Mucosa of gallbladder (tissue), 1 donor: ENCODE measurements around the gene MMP8. TPM values are rescaled to one million over a fixed set of nuclear protein-coding genes. Genes with fewer than 3 reads are reported as not detected.
A peak's percentile ranks its signal among the peaks of the same experiment; 100 is the strongest.

Source experiments
- DNase-seq: peaks from one replicate; pipeline ENCODE4 v3.0.0-alpha.2; 2020; ENCODE audit warnings: low spot score
- total RNA-seq: library from RNA; stranded (reverse); gene quantifications from one replicate; pipeline ENCODE4 v1.2.1, GENCODE V29; 2021
- donor health status: DM: no; HTN: no; CAD: no.

MMP8 gene
- total RNA-seq, 1 donor from 2014 or later = not detected

GRCh38 chr11:102719620-102720277 lies 5.0 kb downstream of the MMP8 start:
- DNase-seq = no peak

GRCh38 chr11:102717280-102717679 lies 7.5 kb downstream of the MMP8 start:
- no peak for DNase-seq

DNA sequence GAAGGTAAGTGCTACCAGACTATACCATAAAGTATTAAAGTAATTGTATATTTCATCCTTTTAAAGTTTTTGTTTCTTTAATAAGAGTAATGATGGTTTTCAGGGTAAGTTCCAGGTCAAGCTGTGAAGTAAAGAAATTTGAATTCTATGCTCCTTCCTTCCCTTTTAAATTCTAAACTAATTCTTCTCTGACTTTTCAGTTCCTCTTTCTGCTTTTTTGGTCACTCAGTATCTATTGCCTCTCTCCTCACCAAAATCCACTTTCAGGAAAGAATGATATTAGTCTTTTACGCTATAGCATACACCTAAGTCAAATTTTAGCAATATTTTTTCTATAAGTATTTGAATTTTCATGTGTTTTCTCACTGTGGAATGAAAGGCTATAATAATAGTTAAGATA lies 8.2 kb downstream of the MMP8 start:
- no peak for DNase-seq

DNA sequence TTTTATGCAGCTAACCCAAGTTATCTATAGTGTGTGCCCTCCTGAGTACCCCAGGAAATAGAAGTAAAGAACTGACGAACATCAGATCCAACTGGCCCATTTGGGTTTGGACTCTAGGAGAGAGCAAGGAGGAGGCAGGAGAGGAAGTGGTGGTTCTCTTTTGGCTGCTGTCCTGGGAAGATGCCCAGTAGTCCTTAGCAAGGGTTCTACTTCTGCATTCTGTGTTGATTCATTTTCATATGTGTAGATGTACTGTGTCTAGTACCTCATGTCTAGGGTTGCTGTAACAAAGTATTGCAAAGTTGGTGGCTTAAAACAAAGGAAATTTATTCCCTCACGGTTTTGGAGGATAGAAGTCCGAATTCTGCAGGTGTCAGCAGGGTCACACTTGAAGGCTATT lies 12.6 kb downstream of the MMP8 start:
- no peak for DNase-seq

DNA sequence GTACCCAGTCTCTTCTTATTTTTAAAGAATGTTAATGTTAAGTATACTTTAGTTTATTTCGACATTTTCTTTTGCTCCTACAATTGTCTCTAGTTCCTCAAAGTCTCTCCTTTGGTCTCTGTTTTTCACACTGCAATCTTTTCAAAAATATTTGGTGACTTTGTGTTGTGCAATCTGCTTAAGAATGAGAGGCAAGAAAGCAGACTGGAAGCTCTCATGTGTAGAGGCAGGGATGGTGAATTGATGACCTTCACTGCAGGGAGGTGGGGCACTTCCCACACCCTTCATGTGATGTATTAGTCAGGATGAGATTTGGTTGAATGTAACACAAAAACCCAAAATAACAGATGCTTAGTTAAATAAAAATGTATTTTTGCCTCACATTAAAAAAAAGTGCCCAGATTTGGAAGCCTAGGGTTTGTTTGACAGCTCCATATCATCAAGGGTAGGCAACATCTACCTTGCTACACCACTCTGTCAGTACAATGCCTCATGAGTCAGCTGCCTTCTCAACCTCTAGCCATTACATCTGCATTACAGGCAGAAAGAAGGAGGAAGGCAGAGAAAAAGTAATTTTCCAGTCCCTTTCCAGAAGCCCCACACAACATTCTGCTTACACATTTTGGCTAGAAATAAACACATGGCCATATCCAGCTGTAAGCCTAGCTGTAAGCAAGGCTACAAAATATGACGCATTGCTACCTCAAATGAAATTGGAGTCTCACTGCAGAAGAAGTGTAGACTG lies 15.4 kb downstream of the MMP8 start:
- no peak for DNase-seq

- no peak for DNase-seq
Observed at GRCh38 chr11:102708654-102709053, 16.1 kb downstream of the MMP8 start.

- DNase-seq = no peak
Observed at GRCh38 chr11:102705626-102706025, 19.1 kb downstream of the MMP8 start, which contains the start of gene MMP27. MMP27 (minus strand) TSS chr11:102705769; CDS start chr11:102705714, 55 bp downstream.

- DNase-seq = no peak
Observed at GRCh38 chr11:102704841-102705240, 19.9 kb downstream of the MMP8 start.

DNA sequence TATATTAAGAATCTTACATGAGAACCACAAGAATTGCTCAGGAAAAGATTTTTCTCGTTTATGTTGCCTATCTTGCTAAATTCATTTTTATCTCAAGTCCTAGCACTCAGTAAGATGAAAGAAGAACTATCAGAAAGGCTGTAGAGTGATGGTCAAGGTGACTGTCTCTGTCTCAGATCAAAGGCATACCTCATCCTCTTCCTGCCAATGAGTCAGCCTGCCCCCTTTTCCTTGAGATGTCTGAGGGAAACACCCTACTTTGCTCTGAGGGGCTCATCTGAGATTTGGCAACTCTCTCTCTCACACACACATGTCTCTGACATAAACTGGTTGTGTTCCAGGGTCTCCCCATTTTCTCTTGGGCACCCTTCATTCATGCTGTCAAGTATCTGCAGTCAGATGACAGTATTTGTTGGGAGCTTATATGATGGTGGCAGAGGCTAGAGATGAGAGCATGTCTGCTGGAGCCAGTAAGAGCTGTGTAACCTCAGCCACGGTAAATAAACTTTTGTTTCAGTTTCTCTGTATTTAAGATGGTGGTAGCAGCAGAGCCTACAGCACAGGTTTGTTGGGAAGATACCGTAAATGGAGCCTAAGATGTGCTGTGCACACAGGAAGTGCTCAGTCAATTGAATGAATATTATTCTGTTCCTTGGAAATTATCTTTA lies 20.8 kb downstream of the MMP8 start:
- no peak for DNase-seq

GRCh38 chr11:102695201-102695600 lies 29.6 kb downstream of the MMP8 start:
- DNase-seq = no peak

GRCh38 chr11:102685754-102686153 lies 39.0 kb downstream of the MMP8 start:
- no peak for DNase-seq

DNA sequence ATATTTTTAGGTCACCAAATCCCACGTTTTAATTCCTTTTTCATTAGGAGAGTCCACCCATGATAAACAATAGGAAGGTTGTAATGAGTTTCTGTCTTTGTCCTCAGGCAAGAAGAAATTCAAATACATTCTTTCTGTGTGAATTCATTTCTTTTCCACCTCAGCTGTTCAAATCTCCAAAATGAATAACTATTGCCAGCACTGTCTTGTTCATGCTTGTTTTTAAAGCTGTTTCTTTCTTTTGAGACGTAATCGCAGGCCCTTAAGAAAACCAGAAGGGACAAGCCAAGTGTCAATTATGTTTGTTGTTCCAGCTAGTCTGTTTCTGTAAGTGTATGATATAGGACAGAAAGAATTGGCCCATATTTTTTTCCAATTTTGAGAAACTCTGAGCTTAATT lies 39.4 kb downstream of the MMP8 start:
- DNase-seq = no peak

DNA sequence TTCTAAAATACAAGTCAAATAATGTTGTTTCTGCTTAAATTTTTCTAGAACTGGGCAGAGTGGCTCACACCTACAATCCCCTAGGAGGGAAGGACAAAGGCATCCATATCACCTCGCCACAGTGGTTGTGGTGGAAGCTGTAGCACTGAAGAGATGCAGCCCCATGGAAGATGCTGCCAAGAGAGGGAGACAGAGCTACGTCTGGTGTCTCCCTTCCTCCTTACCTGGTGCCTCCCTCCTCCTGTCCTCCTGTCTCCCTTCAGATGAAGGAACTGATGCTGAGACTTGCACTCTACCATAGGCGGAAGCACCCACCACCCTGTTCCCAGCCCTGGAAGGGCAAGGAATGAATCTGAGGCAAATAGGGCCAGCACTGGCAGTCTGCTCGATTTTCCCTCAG lies 41.5 kb downstream of the MMP8 start:
- DNase-seq = no peak

GRCh38 chr11:102680945-102681344 lies 43.8 kb downstream of the MMP8 start:
- DNase-seq = peak; percentile 24

DNA sequence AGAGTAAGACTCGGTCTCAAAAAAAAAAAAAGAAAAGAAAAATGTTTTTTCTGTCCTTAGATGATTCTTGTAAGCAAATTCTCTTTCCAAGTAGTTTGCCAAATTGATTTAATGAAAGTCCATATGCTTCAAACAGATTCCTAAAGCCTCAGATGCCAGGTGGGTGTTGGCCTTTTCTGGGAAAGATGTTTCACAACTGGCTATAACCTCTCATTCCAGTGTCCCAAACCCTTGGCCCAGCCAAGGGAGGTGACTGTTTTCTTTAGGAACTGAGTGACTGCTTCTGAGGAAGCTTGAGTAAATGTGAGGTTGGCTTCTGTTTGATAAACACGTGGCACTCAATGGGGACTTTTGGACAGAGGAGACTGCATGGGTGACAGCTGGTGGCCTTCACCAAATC lies 46.7 kb downstream of the MMP8 start:
- DNase-seq = no peak

- no peak for DNase-seq
Observed at GRCh38 chr11:102676084-102676483, 48.7 kb downstream of the MMP8 start.

DNA sequence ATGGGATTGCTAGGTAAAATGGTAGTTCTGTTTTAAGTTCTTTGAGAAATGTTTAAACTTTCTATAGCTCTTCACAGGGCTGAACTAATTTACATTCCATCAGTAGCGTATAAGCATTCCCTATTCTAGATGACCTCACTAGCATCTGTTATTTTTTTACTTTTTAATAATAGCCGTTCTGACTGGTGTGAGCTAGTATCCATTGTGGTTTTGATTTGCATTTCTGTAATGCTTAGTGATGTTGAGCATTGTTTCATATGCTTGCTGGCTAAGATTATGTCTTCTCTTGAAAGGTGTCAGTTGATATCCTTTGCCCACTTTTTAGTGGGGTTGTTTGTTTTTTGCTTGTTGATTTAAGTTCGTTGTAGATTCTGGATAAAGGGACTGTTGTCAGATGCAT lies 55.1 kb downstream of the MMP8 start:
- no peak for DNase-seq

DNA sequence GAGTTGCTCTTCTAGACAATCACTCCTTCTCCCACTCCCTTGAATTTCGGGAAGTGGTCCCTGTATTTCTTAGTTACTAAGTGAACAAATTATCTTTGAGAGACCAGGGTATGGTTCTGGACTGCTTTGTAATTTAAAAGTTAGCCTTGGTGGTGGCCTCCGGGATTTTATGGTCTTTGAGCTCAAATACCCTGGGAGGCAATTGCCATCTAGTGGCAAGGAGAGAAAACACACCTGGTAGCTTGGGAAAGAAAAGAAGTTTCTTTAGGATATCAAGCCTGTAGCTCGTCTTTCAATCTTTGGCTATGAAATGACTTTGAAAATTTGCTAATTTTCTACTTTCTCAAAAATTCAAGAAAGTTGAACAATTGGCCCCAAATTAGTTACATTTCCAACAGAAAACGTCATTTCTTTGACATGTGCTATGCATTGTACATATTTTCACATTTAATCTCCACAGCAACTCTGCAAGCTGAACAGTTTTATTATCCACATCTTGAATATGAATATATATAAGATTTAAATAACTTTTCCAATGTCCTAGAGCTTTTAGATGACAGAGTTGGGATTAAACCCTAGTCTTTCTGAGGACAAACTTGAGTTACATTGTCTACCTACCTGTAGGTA lies 58.3 kb downstream of the MMP8 start:
- DNase-seq = peak; percentile 17

GRCh38 chr11:102664001-102664752 lies 60.6 kb downstream of the MMP8 start:
- no peak for DNase-seq

DNA sequence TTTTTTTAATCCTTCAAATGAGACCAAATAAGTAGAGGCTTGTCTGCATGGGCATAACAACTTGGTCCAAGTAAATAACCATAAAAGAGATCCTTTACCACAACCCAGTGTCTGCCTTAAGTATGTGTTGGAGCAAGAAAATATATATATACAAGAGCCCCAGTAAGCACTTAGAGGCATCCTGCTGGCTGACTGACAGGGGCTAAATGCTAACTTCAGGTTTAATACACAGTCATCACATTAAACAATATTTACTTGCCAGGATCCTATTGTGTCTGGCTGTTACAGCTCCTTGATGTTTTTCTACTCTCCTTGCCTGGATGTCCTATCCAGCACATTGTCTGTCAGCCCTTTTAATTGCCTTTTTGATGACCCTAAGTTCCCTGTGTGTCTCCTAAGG lies 62.1 kb downstream of the MMP8 start:
- no peak for DNase-seq
